HG03108 (cell line): ENCODE data around the gene VAMP5.

Source experiments
- ATAC-seq: cut with Tn5 transposase; IDR thresholded peaks from one replicate; pipeline ENCODE4 v1.9.1; 2021; ENCODE audit warnings: moderate library complexity; ENCODE audit not compliant: unreplicated experiment

The VAMP5 gene

GRCh38 chr2:85628658-85629057 is 44.4 kb downstream of the VAMP5 start:
- ATAC-seq, result peak; percentile 68

DNA sequence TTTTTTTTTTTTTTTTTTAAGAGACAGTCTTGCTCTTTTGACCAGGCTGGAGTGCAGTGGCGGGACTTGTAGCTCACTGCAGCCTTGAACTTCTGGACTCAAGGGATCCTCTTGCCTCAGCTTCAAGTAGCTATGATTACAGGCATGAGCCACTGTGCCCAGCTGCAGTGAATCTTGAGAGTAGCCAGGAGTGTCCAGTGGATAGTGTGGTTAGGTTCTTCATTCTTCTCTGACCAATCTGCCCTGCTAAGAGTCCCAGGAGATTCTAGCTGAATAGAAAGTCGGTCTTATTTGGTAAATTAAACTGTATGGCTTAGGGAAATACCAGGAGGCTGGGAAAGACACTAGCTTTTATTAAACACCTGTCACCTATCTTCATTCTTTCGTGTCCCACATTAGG is 47.1 kb downstream of the VAMP5 start:
- no peak for ATAC-seq

DNA sequence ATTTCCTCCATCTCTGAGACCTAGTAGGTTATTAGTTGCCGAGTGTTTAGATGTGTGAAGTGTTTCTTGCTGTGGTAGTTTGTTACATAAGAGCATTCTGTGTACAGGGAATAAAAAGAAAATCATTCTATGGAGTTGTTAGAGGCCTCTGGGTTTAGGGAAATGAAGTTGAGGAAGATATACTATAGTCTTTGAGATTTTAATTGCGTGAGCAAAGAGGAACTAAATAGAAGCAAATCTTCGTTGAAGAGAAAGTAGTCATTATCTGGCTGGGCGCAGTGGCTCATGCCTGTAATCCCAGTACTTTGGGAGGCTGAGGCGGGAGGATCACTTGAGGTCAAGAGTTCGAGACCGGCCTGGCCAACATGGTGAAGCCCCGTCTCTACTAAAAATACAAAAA is 50.8 kb downstream of the VAMP5 start:
- no peak for ATAC-seq

GRCh38 chr2:85635636-85636035 is 51.4 kb downstream of the VAMP5 start:
- no peak for ATAC-seq

GRCh38 chr2:85642725-85643124 is 58.5 kb downstream of the VAMP5 start:
- ATAC-seq, result no peak
